Measurements from ENCODE around the gene PTPRM.

Gene PTPRM

DNA sequence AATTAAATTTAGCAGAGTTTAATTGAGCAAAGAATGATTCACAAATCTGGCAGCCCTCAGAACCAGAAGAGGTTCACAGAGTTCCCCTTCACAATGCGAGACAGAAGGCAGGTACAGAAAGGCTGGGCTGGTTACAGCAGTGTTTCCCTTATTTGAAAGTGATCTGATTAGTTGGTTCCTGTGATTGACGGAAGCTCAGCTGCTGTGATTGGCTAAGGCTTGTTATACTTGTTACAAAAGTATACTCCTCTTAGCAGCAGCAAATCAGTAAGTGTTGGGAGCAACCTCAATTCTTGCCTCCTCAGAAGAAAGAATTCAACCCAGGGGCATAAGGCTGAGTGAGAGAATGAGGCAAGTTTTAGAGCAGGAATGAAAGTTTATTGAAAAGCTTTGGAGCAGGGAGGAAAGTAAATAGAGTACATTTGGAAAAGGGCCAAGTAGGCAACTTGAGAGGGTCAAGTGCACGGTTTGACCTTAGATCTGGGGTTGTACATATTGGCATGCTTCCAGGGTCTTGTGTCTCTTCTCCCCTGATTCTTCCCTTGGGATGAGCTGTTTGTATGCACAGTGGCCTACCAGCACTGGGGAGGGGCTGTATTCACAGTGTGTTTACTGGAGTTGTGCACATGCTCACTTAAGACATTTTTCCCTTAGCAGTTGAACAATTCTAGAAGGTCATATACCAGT, 610.4 kb downstream of the PTPRM start:
- Histone ChIP-seq H3K4me3 (ENCODE audit: low read depth in 1 of 2, low read length in 1 of 2) (no peak overlapping the region), H3K27ac (no peak overlapping the region), H3K9me3 (no peaks in the 10 kb centered on the region), H3K36me3 (no peaks in the 10 kb centered on the region), H3K4me1 (ENCODE audit: control insufficient read depth in 1 of 2, insufficient read depth in 1 of 2, low read depth in 1 of 2, low read length in 1 of 2) (no peaks in the 10 kb centered on the region), H3K27me3 (no peaks in the 10 kb centered on the region)
- TF ChIP-seq, protein P1, sequence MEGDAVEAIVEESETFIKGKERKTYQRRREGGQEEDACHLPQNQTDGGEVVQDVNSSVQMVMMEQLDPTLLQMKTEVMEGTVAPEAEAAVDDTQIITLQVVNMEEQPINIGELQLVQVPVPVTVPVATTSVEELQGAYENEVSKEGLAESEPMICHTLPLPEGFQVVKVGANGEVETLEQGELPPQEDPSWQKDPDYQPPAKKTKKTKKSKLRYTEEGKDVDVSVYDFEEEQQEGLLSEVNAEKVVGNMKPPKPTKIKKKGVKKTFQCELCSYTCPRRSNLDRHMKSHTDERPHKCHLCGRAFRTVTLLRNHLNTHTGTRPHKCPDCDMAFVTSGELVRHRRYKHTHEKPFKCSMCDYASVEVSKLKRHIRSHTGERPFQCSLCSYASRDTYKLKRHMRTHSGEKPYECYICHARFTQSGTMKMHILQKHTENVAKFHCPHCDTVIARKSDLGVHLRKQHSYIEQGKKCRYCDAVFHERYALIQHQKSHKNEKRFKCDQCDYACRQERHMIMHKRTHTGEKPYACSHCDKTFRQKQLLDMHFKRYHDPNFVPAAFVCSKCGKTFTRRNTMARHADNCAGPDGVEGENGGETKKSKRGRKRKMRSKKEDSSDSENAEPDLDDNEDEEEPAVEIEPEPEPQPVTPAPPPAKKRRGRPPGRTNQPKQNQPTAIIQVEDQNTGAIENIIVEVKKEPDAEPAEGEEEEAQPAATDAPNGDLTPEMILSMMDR (IDR thresholded peaks at IDR 0.05): no peak

DNA sequence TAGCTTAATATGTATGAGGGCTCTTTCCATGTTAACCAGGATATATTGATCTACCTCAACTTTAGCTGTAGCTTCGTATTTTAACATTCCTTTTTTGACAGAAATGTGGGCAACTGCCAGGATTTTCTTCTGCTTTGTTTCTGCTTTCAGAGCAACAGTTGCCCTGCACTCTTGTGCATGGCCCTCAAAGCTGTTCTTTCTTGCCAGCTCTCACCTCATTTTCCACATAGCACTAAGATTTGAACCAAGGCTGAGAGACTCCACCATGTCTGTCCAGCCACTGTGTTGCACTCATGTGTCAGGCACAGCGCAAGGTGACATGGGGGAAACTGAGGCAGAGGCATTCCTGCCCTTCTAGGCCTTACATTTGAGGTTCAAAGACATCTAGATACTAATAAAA, 619.3 kb downstream of the PTPRM start:
- no peaks in the 10 kb centered on the region for H3K9me3 ChIP-seq
- no peaks in the 10 kb centered on the region for H3K27me3 ChIP-seq
- TF ChIP-seq, protein P1 (IDR thresholded peaks at IDR 0.05): no peak
- no peaks in the 10 kb centered on the region for H3K36me3 ChIP-seq
- no peak overlapping the region for H3K27ac ChIP-seq
- no peak overlapping the region for H3K4me3 ChIP-seq (ENCODE audit: low read depth in 1 of 2, low read length in 1 of 2)
- no peaks in the 10 kb centered on the region for H3K4me1 ChIP-seq (ENCODE audit: control insufficient read depth in 1 of 2, insufficient read depth in 1 of 2, low read depth in 1 of 2, low read length in 1 of 2)

- no peaks in the 10 kb centered on the region for H3K9me3 ChIP-seq
- no peak overlapping the region for H3K4me3 ChIP-seq (ENCODE audit: low read depth in 1 of 2, low read length in 1 of 2)
- no peaks in the 10 kb centered on the region for H3K36me3 ChIP-seq
- no peak overlapping the region for H3K27ac ChIP-seq
- H3K4me1 ChIP-seq (ENCODE audit: control insufficient read depth in 1 of 2, insufficient read depth in 1 of 2, low read depth in 1 of 2, low read length in 1 of 2): no peaks in the 10 kb centered on the region
- TF ChIP-seq, protein P1 (IDR thresholded peaks at IDR 0.05): no peak
- no peaks in the 10 kb centered on the region for H3K27me3 ChIP-seq
These were observed 621.1 kb downstream of the PTPRM start for GRCh38 chr18:8188184-8188583.

GRCh38 chr18:8190980-8191379, 623.9 kb downstream of the PTPRM start:
- H3K4me1 ChIP-seq (ENCODE audit: control insufficient read depth in 1 of 2, insufficient read depth in 1 of 2, low read depth in 1 of 2, low read length in 1 of 2): no peaks in the 10 kb centered on the region
- H3K9me3 ChIP-seq: no peaks in the 10 kb centered on the region
- TF ChIP-seq, protein P1 (IDR thresholded peaks at IDR 0.05): no peak
- no peak overlapping the region for H3K27ac ChIP-seq
- no peaks in the 10 kb centered on the region for H3K27me3 ChIP-seq
- H3K36me3 ChIP-seq: no peaks in the 10 kb centered on the region
- no peak overlapping the region for H3K4me3 ChIP-seq (ENCODE audit: low read depth in 1 of 2, low read length in 1 of 2)

- H3K9me3 ChIP-seq: no peaks in the 10 kb centered on the region
- no peaks in the 10 kb centered on the region for H3K27me3 ChIP-seq
- H3K27ac ChIP-seq: no peak overlapping the region
- TF ChIP-seq, protein P1 (IDR thresholded peaks at IDR 0.05): no peak
- no peak overlapping the region for H3K4me3 ChIP-seq (ENCODE audit: low read depth in 1 of 2, low read length in 1 of 2)
- no peaks in the 10 kb centered on the region for H3K4me1 ChIP-seq (ENCODE audit: control insufficient read depth in 1 of 2, insufficient read depth in 1 of 2, low read depth in 1 of 2, low read length in 1 of 2)
- H3K36me3 ChIP-seq: no peaks in the 10 kb centered on the region
These were observed 627.3 kb downstream of the PTPRM start for GRCh38 chr18:8194431-8194830.

Measured in neutrophil (primary cell).